Measurements from ENCODE around the gene ABL2.
A peak's percentile ranks its signal among the peaks of the same experiment; 100 is the strongest.

ABL2 gene

GRCh38 chr1:179253286-179253972 lies 24.0 kb upstream of the ABL2 start:
- Histone ChIP-seq H3K4me2 (ENCODE audit: low read length) (no peak overlapping the region), H3K4me3 (ENCODE audit: low read length) (no peak overlapping the region), H3F3A (ENCODE audit: control insufficient read depth, insufficient read depth) (no peaks in the 10 kb centered on the region), H3K9me3 (ENCODE audit: control insufficient read depth, insufficient read depth, low read length) (no peaks in the 10 kb centered on the region), H3K9me2 (replicated peaks; ENCODE audit: control insufficient read depth, low read length) (no peaks in the 10 kb centered on the region), H4K20me1 (ENCODE audit: control insufficient read depth, insufficient read depth, low read depth, low read length) (no peaks in the 10 kb centered on the region), H3K4me1 (ENCODE audit: control insufficient read depth, low read length) (no peaks in the 10 kb centered on the region), H3K36me3 (ENCODE audit: control insufficient read depth, low read length) (no peaks in the 10 kb centered on the region), H3K79me2 (ENCODE audit: control insufficient read depth, low read length) (no peaks in the 10 kb centered on the region), H3K27me3 (ENCODE audit: control insufficient read depth, low read length) (no peaks in the 10 kb centered on the region), H3K27ac (ENCODE audit: low read depth, low read length) (no peak overlapping the region)
- TF ChIP-seq CTCF (IDR thresholded peaks at IDR 0.05; ENCODE audit: low read depth, low read length, poor library complexity, severe bottlenecking) (no peak), EZH2phosphoT487 (IDR thresholded peaks at IDR 0.05; ENCODE audit: borderline replicate concordance, low read length) (no peak)

DNA sequence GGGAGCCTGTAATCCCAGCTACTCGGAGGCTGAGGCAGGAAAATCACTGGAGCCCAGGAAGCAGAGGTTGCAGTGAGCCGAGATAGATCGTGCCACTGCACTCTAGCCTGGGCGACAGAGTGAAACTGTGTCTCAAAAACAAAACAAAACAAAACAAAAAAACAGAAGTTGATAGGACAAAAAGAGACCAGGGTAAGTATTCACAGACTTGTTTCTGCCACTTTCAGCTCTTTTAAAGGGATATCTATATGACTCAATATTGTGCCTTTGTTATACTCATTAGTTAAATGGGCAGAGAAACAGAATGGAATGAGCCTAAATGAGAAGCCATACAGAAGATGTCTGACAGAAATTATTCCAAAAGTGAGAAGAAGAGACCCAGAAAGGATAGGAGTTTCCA lies 23.1 kb upstream of the ABL2 start:
- Histone ChIP-seq H4K20me1 (ENCODE audit: control insufficient read depth, insufficient read depth, low read depth, low read length) (no peaks in the 10 kb centered on the region), H3K27me3 (ENCODE audit: control insufficient read depth, low read length) (no peaks in the 10 kb centered on the region), H3K36me3 (ENCODE audit: control insufficient read depth, low read length) (no peaks in the 10 kb centered on the region), H3K9me3 (ENCODE audit: control insufficient read depth, insufficient read depth, low read length) (no peaks in the 10 kb centered on the region), H3K4me1 (ENCODE audit: control insufficient read depth, low read length) (no peaks in the 10 kb centered on the region), H3K9me2 (replicated peaks; ENCODE audit: control insufficient read depth, low read length) (no peaks in the 10 kb centered on the region), H3K27ac (ENCODE audit: low read depth, low read length) (no peak overlapping the region), H3K4me3 (ENCODE audit: low read length) (no peak overlapping the region), H3K4me2 (ENCODE audit: low read length) (no peak overlapping the region), H3F3A (ENCODE audit: control insufficient read depth, insufficient read depth) (no peaks in the 10 kb centered on the region), H3K79me2 (ENCODE audit: control insufficient read depth, low read length) (no peaks in the 10 kb centered on the region)
- no peak for TF ChIP-seq CTCF (IDR thresholded peaks at IDR 0.05; ENCODE audit: low read depth, low read length, poor library complexity, severe bottlenecking)
- TF ChIP-seq EZH2phosphoT487 (IDR thresholded peaks at IDR 0.05; ENCODE audit: borderline replicate concordance, low read length): no peak

- TF ChIP-seq EZH2phosphoT487 (IDR thresholded peaks at IDR 0.05; ENCODE audit: borderline replicate concordance, low read length): no peak
- peak; percentile 19 for TF ChIP-seq CTCF (IDR thresholded peaks at IDR 0.05; ENCODE audit: low read depth, low read length, poor library complexity, severe bottlenecking)
- H3K27me3 ChIP-seq (ENCODE audit: control insufficient read depth, low read length): no peaks in the 10 kb centered on the region
- no peaks in the 10 kb centered on the region for H3K4me1 ChIP-seq (ENCODE audit: control insufficient read depth, low read length)
- H3F3A ChIP-seq (ENCODE audit: control insufficient read depth, insufficient read depth): no peaks in the 10 kb centered on the region
- no peaks in the 10 kb centered on the region for H3K36me3 ChIP-seq (ENCODE audit: control insufficient read depth, low read length)
- H3K4me2 ChIP-seq (ENCODE audit: low read length): no peak overlapping the region
- H3K4me3 ChIP-seq (ENCODE audit: low read length): no peak overlapping the region
- H3K9me3 ChIP-seq (ENCODE audit: control insufficient read depth, insufficient read depth, low read length): no peaks in the 10 kb centered on the region
- H3K27ac ChIP-seq (ENCODE audit: low read depth, low read length): no peak overlapping the region
- no peaks in the 10 kb centered on the region for H3K79me2 ChIP-seq (ENCODE audit: control insufficient read depth, low read length)
- H3K9me2 ChIP-seq (replicated peaks; ENCODE audit: control insufficient read depth, low read length): no peaks in the 10 kb centered on the region
- H4K20me1 ChIP-seq (ENCODE audit: control insufficient read depth, insufficient read depth, low read depth, low read length): no peaks in the 10 kb centered on the region
Measured at GRCh38 chr1:179251675-179252074, 22.2 kb upstream of the ABL2 start.
